ENCODE results near the gene FAM151B.
"Not testable (repeated sequence)": the region's sequence is repeated elsewhere in the genome, so short reads cannot be mapped to it uniquely, and the experiment has no call there.

The FAM151B gene

DNA sequence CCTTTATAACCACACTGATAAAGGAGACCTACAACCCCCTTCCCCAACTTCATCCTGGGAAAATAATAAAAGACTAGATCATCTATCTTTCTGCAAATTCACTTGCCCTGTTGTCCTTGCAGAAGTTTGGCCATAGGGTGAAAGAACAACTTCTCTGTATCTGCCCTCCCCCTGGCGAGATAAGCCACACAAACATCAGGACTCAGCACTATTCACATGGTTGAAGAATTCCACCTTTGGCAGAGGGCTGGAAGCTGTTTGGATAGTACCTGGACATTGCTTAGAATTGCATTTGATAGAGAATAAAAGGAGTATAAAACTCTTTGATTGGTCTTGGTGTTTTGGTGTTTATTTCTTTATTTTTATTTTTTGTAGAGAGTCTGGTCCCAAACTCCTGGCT is 16.9 kb downstream of the FAM151B start:
- no peak for DNase-seq

DNA sequence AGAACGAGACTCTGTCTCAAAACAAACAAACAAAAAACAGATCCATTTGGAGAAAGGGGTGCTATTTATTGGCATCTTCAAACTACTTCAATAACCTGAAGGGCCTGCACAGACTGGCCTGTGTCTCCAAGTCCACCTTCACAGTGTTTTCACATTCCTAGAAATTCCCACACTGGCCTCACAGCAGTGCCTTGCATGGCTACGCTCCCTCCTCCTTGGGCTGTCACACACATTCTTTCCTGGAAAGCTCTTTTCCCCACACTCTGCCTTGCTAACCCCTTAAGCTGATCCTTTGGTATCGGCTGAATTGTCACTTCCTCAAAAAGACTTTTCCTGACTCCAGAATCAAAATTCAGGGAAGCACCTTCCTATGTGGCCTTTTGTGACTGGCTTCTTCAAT is 19.8 kb downstream of the FAM151B start:
- DNase-seq = no peak

DNA sequence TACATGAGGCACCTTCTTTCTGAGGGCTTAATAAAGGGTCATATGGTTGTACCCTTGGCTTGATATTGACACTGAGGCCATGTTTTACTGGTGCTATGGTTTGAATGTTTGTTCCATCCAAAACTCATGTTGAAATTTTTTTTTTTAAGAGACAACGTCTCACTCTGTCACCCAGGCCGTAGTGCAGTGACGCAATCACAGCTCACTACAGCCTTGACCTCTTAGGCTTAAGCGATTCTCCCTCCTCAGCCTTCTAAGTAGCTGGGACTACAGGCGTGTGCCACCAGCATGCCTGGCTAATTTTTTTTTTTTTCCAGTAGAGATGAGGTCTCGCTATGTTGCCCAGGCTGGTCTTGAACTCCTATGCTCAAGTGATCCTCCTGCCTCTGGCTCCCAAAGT is 20.9 kb downstream of the FAM151B start:
- DNase-seq = no peak

DNA sequence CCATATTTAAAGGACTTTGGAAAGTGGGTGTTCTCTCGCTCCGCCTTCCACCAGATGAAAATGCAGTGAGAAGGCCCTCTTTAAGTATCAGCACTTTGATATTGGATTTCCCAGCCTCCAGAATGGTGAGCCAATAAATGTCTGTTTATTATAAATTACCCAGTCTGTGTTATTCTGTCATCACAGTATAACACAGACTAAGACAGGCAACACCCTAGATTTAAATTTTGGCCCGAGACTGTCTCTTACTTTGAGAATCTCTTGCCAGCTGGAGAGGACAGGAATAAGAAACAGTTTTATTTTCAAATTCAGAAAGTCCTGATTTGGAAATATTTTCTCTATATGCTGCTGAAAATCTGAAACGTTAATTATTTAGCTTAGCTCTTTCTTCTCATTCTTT is 21.5 kb downstream of the FAM151B start:
- no peak for DNase-seq

DNA sequence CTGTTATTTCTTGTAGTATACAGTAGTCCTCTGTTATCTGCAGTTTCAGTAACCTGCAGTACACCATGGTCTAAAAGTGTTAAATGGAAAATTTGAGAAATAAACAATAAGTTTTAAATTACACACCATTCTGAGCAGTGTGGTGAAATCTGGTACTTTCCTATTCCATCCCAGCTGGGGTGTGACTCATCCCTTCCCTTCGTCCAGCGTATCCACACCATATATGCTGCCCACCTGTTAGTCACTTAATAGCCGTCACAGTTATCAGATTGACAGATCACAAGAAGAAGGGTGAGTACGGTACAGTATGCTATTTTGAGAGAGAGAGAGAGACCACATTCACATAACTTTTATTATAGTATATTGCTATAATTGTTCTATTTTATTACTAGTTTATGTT is 28.9 kb downstream of the FAM151B start:
- DNase-seq = no peak

DNA sequence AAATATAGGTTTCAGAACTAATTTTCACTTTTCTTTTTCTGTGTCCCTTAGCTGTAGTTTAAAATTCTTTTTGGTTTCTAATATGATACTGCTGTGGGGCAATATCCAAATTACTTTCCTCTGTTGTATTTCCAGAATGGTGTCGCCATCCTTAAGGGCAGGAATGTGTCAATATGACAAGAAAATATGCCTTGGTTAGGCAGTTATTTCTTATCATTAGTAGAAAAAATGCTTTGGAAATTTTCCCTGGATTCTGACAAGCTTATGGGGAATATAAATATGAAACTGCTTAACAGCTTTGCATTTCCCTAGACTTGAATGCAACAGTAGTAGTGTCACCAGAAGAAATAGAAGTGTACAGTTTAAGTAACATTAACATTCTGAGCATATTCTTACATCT is 52.8 kb downstream of the FAM151B start:
- DNase-seq = no peak

DNA sequence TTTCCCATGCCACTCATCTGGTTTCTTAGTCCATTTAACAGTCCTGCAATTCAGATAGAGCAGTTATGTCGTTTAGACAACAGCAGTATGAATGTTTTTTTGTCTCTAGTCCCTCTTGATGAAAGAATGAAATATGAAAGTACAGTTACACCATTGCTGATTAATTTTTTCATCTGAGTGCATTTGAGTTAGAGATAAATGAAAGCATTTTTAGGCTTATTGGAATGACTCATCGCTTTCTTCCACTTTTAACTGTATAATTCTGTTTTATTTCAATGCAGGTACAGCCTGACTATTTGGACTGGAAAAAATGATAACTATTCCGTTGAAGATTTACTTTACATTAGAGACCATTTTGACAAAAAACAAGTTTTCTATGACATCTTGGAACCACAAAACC is 53.5 kb downstream of the FAM151B start:
- DNase-seq = no peak

DNA sequence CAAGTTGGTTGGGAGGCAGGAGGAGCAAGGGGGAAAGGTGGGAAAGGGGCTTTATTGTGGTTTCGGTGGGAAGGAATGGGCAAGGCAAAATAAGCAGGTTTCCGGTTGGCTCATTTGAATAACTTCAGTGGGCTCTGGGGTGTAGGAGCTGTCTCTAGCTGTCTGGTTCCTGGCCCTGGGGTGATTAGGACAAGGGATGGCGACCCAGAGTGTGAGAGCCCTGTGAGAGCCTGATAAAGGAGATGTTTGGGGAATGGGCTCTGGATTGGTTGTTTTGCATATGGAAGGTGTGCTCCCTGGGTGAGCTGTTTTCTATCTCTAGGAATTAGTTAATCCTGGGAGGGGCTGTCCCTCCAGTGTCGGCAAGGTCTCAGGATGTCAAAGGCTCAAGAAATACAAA is 66.7 kb downstream of the FAM151B start:
- DNase-seq = no peak

DNA sequence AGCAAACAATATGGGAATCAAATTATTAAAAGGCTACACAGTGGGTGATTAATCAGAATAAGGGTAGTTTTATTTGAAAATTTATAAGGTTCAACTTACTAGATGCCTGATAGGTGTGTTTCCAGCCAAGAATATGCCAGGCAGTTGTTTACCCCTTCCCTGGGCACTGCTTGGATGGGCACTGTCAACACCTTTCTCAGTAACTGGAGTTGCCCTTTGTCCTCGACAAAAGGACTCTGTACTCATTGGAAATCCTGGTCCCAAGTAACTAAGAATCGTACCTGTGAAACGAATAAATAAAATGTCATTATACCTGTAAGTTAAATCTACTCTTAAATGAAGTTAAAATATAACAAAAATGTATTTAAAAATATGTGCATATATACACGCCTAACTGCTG is 67.2 kb downstream of the FAM151B start:
- no peak for DNase-seq

DNA sequence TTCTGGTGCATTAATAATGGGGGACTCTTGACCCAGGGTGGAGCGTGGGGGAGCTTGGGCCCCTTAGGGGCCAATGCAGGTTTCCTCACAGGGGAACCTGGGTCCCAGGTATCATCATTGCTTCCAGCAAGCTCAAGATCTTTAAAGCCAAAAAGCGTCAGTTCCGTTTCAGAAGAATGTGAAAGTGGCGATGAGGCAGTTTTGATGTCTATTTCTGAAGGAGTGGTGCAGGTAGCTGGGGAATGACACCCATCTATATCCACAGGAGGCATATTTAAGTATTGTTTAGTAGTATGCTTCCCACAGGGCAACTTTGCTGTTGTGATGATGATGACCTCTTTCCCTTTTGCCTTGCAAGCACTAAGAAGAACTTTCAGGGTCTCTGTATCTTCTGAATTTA is 71.3 kb downstream of the FAM151B start:
- DNase-seq = no peak

DNA sequence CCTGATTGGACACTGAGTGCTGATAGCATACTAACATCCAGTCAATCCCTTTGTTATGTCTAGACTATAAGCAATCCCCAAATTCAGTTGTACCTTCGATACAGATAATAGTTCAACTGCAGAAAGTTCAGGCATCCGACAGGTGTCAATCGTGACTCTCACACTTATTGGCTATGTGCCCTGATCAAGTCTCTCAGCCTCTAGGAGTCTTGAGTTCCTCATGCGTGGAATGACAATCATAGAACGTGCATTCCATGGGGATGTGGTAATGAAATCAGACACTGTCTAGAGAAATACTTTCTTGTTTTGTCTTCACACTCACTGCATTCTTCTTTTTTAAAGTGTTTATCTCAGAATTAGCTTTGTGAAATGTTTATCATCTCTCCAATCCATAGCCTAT is 77.4 kb downstream of the FAM151B start:
- DNase-seq = no peak

DNA sequence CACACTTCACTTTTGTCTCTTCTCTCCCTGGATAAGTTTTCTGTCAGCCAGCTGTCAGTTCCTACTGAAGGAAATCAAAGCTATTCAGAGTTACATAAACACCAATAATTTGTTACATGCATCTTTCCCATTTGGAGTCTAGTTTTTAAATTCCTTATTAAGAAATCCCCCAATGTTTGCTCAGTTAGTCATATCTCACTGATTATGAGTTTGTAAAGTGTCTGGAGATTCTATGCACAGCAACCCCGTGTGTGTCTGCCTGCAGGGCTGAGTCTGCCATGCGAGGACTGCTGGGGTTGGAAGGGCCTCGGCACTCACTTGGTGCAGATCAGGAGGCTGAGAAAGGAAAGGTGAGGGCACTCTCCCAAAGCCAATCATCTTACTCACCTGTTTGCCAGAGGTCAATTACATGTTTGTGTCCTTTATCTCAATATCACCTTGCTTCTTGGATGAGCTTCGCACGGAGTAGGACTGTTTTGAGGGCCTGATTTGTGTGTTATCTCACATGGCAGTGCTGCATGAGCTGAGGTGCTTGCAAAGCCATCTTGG is 78.9 kb downstream of the FAM151B start:
- no peak for DNase-seq

DNA sequence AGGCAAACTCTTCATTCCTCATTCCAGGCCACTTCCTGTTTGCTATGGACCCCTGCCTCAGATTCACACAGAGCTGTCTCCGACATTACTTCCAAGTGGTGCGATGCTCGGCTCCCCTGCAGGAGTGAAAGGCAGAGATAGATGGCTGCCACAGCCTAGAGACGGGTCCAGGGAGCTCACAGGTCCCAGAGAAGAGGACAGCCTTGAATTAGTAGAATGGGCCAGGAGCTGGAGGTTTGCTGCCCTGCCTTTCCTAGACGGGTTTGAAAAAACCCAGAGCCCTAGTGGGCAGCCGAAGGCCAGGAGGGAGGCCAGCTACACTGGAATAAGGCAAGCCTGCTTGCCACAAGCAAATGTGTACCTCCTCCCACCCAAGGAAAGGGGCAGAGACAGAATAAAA is 80.4 kb downstream of the FAM151B start:
- no peak for DNase-seq

DNA sequence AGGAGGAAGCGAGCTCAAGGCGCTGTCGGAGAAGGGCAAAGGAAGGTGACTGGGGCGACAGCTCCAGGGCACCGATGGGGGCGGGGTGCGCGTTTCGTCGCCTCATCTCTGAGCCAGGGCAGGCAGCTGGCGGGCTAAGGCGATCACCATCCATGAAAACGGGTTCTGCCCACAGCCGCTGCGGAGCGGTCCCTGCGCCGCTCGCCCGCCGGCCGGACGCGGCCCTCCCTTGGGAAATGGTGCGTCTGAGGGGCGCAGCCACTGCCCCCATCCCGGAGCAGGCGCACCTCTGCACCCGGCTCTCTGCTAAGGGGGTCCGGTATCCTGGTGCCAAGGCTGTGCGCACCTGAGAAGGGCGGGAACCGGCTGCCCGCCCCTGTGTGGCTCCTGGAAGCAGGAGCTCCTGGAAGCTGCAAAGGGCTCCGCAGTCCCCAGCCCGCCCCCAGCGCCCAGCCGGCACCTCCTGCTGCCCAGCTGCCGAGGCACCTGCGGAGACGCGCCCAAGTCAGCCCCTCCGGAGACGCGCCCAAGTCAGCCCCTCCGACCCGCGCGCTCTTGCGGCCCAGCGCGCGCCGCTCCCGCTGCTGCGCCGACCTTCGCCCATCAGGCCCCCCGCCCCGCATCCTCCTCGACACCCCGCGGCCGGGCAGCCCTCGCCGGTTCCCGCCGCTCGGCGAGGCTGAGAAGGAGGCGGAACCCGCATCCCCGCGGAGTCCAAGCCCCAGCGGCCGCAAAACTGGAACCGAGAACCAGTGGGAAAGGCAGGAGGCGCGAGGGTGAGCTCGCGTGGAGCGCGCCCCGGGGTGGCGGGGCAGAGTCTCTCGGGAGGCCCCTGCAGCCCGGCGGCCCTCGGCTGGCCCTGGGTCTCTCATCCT is 81.4 kb downstream of the FAM151B start:
- no peak for DNase-seq

DNA sequence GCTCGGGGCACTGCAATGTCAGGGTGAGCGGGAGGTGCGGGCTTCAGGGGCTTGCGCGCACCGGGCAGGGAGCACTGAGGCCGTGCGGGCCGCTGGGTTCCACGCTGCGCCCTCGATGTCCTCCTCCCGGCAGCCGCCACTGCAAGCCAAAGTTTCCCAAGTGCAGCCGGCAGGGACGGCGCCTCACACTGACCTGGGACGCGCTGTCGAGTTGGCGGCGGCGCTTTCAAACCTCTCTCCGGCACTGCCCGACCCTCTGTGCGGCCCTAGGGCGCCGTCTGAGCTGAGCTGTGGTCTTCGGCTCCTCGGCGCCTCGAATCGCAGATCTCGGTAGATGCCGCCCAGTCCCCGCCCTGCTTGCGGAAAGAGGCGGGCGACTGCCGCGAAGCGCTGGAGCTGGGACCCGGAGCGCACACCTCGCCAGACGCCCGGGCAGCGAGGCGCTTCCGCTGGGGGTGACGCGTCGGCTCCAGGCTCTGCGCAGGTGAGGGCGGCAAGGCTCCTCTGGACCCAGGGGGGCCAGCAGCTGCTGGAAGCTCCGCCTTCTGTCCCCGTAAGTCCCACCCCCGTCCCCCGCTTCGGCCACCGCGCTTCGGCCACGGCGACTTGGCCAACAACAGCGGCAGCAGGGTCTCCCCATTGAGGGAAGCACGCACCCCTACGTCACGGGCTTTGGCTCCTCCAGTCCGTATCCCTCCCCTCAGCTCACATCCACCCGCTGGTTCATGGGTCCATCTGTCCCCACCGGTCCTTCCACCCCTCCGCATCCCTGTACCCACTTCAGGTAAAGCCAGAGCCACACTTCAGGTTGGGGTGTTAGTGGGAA is 82.3 kb downstream of the FAM151B start, which contains the start of gene ANKRD34B:
TSS of gene ANKRD34B (minus strand) at position 320 of the 826 bp plus-strand sequence. CDS start 10,261 bp downstream, outside the sequence.
- DNase-seq = no peak

DNA sequence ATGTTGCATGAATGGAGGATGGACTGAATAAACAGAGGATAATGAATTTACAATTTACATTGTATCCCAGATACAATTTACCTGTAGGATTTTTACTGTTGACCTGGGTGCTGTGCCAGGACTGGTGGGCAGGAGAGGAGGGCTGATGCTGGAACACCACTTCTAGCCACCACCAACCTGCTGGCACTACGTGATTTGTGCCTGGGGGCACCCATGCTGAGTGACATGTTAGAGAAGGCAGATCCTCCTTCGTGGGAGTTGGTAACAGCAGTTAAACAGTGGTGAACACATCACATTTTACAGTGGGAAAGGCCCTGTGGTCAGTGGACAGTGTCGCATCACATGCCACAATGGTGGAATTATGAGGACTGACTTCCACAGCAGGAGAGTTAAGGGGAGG is 85.2 kb downstream of the FAM151B start:
- DNase-seq = no peak

DNA sequence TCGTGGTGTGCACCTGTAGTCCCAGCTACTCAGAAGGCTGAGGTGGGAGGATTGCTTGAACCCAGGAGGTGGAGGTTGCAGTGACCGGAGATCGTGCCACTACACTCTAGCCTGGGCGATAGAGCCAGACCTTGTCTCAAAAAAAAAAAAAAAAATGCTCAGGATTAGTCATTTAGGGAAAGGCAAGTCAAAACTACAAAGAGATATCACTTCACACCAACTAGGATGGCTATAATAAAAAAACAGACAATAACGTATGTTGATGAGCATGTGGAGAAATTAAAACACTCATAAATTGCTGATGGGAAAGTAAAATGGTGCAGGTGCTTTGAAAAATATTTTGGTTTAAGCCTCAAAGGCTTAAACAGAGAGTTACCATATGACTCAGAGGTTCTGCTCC is 88.5 kb downstream of the FAM151B start:
- DNase-seq = no peak

DNA sequence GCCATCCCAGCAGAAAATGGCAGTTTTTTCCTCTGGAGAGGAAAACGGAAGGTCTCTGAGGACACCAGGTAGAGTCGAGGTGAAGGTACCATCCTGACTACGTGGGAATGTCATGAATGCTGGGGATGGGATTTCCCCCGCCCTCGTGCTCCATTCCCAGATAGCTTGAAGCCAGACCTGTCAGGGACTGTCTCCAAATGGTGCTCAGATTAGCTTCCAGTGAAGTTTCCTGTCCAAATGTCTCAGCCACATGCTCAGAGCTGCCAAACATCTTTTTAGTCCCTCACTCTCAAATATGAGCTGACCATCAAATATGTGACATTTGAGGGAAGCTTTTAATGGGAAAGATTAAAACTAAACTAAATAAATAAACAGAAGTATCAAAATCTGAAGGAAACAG is 89.8 kb downstream of the FAM151B start:
- DNase-seq = no peak

DNA sequence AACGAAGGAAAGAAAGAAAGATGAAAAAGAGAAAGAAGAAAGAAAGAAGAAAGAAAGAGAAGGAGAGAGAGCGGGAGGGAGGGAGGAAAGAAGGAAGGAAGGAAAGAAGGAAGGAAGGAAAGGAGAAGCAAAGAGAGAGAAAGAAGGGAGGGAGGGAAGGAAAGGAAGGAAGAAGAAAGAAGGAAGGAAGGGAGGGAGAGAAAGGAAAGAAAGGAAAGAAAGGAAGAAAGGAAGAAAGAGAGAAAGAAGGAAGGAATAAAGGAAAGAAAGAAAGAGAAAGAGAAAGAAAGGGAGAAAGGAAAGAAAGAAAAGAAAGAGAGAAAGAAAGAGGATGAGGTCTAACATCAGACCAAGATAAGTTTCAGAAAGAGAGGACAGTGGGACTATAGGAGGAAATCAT is 91.2 kb downstream of the FAM151B start:
- DNase-seq = no peak

DNA sequence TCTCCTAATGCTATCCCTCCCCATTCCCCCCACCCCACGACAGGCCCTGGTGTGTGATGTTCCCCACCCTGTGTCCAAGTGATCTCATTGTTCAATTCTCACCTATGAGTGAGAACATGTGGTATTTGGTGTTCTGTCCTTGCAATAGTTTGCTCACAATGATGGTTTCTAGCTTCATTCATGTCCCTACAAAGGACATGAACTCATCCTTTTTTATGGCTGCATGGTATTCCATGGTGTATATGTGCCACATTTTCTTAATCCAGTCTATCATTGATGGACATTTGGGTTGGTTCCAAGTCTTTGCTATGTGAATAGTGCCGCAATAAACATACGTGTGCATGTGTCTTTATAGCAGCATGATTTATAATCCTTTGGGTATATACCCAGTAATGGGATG is 92.4 kb downstream of the FAM151B start:
- DNase-seq = not testable (repeated sequence)

DNA sequence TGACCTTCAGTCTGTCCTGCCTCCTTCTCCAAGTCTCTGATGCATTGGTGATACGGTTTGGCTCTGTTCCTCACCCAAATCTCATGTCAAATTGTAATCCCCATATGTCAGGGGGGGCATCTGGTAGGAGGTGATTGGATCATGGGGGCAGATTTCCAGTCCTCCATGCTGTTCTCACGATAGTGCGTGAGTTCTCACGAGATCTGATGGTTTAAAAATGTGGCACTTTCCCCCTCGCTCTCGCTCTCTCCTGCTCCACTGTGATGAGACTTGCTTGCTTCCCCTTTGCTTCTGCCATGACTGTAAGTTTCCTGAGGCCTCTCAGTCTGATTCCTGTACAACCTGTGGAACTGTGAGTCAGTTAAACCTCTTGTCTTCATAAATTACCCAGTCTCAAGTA is 96.9 kb downstream of the FAM151B start:
- DNase-seq = no peak

DNA sequence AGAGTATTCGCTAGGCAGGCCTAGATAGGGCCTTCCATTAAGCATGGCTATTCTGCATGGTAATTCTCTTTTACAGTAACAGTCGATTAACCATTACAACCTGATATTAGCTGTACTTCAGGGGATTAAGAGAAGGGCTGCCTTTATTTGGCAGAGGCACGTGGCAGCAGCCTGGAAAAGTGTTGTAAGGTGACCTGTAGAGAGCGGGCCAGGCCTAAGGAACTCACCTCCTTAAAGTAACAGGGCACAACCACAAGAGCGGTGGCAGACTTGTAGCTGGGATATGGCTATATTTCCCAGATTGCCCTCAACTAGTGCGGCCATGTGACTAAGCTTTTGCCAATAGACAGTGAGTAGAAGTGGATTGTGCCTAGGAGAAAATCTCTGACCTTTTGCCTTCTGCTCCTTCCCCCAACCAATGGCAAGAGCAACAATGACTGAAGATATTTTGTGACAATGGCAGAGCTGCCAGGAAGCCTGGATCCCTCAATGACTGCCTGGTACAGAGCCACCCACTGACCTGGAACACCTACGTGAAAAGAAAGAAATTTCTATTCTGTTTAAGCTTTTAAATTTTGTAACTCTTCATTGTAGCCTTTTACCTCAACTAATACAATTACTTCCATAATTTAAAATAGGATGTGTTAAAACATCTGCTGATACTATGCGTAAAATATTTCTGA is 101.1 kb downstream of the FAM151B start:
- DNase-seq = no peak

DNA sequence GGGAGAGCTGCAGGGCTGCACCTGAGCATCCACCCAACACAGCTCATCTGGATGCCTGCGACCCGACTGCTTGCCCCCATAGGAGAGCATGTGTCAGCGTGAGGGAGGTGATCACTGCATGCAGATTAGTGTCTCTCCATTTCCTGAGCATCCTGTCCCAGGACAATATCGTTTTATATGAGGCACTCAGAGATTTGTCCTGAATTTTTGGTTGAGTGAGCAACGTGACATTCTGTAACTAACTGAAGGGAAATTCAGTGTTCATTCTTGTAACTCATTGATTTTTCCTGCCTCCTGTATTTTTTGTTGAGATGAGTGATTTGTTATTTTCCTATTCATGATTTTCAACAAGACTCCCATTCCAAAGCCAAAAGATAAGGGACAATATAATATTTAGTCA is 102.9 kb downstream of the FAM151B start:
- DNase-seq = no peak
